Measurements from ENCODE around the gene ALDH1L1. TPM values are rescaled to one million over a fixed set of nuclear protein-coding genes. Genes with fewer than 3 reads are reported as not detected.

Gene ALDH1L1
- total RNA-seq: 100 to 1,000 TPM in 1 of 4 donors, 10 to 100 TPM in 3; 43.5 to 108 (median 69.0) TPM

DNA sequence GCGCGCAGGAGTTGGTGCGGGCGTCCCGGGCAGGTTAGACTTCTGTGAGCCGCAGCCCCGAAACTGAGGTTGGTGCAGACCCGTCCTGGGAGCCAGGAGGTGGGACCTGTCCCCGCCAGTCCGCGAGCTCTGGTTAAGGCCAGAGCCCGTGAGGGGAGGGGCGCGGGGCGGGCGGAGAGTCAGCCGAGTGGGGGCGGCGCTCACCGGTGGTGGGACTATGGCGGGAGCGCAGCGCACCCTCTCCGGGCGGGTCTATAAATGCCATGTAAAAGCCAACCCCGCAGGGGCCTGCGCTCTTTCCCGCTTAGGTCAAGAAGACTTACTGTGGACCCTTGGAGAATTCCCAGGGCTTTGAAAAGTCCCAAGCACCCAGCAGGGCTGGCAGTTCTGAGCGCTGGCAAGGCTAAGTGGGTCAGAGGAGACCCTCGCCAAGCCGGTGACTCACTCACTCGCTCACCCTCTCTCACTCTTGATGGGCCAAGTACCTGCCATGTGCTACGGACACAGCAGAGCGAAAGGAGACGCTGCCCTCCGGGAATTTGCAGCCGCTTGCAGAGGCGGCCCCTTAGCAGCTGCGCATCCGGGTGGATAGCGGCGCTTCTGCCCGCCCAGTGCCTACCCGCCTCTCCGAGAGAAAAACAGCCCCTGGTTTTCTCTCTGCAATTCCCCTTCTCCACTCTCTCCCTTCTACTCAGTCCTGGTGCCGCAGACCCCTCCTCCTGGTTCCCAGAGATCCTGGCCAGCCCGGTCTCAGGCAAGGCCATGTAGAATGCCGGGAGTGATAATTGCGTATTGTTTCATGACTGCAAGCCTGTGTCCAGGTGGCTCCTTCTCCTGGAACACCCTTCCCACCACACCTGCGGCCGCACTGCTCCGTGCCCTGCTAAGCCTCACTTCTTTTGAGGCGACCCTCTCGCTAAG, at the start of gene ALDH1L1:
ALDH1L1 (minus strand) TSS at position 110 of the 921 bp plus-strand sequence. CDS start 19,607 bp downstream, outside the sequence.
- H3K9me3 ChIP-seq: no peaks in the 10 kb centered on the region
- H3K27me3 ChIP-seq: no peaks in the 10 kb centered on the region
- DNase-seq (peak; percentile 94 to 97), ATAC-seq (peak; percentile 86)
- no peaks in the 10 kb centered on the region for H3K36me3 ChIP-seq
- H3K27ac ChIP-seq: peak within 1 kb of the TSS; percentile 99 to 100 (median 100)
- in situ Hi-C loops (cut with MboI; ENCODE audit: low sequenced_read_pairs in 4 of 4): no loop called here
- peaks cover 29 to 49% of the 10 kb centered on the region in 2 donors for H3K4me1 ChIP-seq
- peak; percentile 80 to 83 for TF ChIP-seq POLR2A (IDR thresholded peaks at IDR 0.05)
- TF ChIP-seq, protein P1, sequence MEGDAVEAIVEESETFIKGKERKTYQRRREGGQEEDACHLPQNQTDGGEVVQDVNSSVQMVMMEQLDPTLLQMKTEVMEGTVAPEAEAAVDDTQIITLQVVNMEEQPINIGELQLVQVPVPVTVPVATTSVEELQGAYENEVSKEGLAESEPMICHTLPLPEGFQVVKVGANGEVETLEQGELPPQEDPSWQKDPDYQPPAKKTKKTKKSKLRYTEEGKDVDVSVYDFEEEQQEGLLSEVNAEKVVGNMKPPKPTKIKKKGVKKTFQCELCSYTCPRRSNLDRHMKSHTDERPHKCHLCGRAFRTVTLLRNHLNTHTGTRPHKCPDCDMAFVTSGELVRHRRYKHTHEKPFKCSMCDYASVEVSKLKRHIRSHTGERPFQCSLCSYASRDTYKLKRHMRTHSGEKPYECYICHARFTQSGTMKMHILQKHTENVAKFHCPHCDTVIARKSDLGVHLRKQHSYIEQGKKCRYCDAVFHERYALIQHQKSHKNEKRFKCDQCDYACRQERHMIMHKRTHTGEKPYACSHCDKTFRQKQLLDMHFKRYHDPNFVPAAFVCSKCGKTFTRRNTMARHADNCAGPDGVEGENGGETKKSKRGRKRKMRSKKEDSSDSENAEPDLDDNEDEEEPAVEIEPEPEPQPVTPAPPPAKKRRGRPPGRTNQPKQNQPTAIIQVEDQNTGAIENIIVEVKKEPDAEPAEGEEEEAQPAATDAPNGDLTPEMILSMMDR (IDR thresholded peaks at IDR 0.05 in 4 of 5, conservative IDR thresholded peaks at IDR 0.05 in 1 of 5): peak in 1 of 5 experiments; percentile 14
- peak within 1 kb of the TSS; percentile 77 to 93 (median 88) for H3K4me3 ChIP-seq
- intact Hi-C loops (cut with DNase I; ENCODE audit: low total_unique reads): loop anchor here (1.0 to 5.0 kb wide), 6 partner anchors 18 to 282 kb away; no protein-coding TSS in a partner anchor

DNA sequence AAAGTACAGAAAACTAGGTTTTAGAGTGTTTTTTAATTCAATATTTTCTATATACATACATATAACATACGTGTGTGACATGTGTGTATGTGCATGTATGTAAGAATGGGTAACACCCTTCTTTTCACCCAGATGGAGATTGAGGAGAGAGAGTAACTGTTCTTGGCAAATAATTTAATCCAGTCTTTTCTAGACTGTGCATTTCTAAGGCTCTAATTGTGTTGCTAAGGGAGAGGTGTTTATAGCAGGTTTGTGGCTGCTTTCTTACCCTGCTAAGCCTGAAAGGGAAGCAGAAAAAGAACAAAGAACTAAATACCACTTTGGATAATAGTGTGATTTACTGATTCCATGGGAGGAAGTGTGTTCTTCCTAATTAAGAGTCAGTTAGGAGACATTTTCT, 46.0 kb upstream of the ALDH1L1 start:
- peaks cover 0 to 8% (median 0%) of the 10 kb centered on the region in 3 donors for H3K9me3 ChIP-seq
- no peaks in the 10 kb centered on the region for H3K36me3 ChIP-seq
- H3K4me1 ChIP-seq: no peaks in the 10 kb centered on the region
- ATAC-seq (no peak), DNase-seq (no peak)
- in situ Hi-C loops (cut with MboI; ENCODE audit: low sequenced_read_pairs in 4 of 4) (no loop called here), intact Hi-C loops (cut with DNase I; ENCODE audit: low total_unique reads) (no loop called here)
- TF ChIP-seq, protein P1 (IDR thresholded peaks at IDR 0.05 in 4 of 5, conservative IDR thresholded peaks at IDR 0.05 in 1 of 5): no peak
- no peak for TF ChIP-seq POLR2A (IDR thresholded peaks at IDR 0.05)
- H3K4me3 ChIP-seq: no peak overlapping the region
- no peak overlapping the region for H3K27ac ChIP-seq
- no peaks in the 10 kb centered on the region for H3K27me3 ChIP-seq

DNA sequence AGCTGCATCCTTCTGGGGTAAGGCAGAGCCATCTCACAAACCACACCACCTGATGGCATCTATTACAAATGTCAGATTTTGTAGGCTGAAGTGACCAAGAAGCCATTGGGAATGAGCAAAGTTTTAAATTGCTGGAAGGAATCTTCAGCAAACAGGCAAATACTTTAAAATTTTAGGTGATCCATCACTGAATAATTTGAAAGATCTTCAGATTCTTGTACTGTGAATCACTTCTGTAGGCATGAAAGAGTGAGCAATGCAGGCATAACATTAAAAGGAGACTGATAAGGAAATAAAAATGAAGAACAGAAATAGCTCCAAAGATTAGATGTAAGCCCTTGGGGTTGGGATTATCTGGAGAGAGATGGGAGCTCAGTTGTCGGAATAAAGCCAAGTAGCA, 36.0 kb upstream of the ALDH1L1 start:
- peaks cover 5 to 6% of the 10 kb centered on the region in 2 donors for H3K4me1 ChIP-seq
- H3K4me3 ChIP-seq: no peak overlapping the region
- H3K36me3 ChIP-seq: no peaks in the 10 kb centered on the region
- H3K27ac ChIP-seq: no peak overlapping the region
- H3K27me3 ChIP-seq: peaks cover 0 to 15% (median 0%) of the 10 kb centered on the region in 3 donors
- intact Hi-C loops (cut with DNase I; ENCODE audit: low total_unique reads) (no loop called here), in situ Hi-C loops (cut with MboI; ENCODE audit: low sequenced_read_pairs in 4 of 4) (no loop called here)
- H3K9me3 ChIP-seq: no peaks in the 10 kb centered on the region
- DNase-seq (no peak), ATAC-seq (no peak)
- TF ChIP-seq, protein P1 (IDR thresholded peaks at IDR 0.05 in 4 of 5, conservative IDR thresholded peaks at IDR 0.05 in 1 of 5): no peak
- TF ChIP-seq POLR2A (IDR thresholded peaks at IDR 0.05): no peak

DNA sequence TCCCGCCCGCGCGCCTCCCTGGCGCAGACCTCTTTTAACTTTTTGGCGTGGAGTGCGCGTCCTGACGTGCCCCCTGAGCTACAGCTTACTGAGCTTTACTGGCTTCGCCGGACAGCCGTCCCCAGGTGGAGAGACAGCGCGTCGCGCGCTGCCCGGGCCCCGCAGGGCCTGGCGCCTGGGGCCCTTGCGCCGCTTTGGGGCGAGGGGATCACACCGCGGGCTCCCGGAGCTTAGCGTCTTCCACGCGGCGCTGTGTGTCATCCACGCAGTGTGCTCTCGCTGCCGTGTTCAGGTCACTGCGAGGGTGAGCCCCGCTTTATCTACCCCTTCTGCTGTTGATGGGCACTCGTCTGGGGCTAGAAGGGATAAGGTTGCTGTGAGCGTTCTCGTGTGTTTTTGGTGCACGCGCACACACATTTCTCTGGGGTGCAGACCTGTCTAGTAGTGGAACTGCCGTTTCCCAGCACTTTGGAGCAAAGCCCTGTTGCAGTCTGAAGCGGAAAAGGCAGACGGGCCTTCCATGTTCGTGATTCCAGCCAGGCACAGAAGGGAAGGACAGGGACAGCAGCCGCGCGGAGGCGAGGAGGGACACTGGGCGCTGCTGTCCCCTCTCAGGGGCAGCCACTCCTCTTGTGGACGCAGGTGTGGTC, 33.1 kb upstream of the ALDH1L1 start:
- H3K27me3 ChIP-seq: peaks cover 0 to 11% (median 0%) of the 10 kb centered on the region in 3 donors
- H3K36me3 ChIP-seq: no peaks in the 10 kb centered on the region
- H3K9me3 ChIP-seq: no peaks in the 10 kb centered on the region
- in situ Hi-C loops (cut with MboI; ENCODE audit: low sequenced_read_pairs in 4 of 4): no loop called here
- H3K27ac ChIP-seq: peak overlapping the region; percentile 8 to 60 (median 36)
- H3K4me3 ChIP-seq: peak overlapping the region; percentile 54 to 84 (median 62)
- intact Hi-C loops (cut with DNase I; ENCODE audit: low total_unique reads): loop anchor here (1.0 to 2.0 kb wide), 3 partner anchors 15 to 79 kb away; partner anchors contain the start of gene ALDH1L1
- TF ChIP-seq POLR2A (IDR thresholded peaks at IDR 0.05): no peak
- TF ChIP-seq, protein P1 (IDR thresholded peaks at IDR 0.05 in 4 of 5, conservative IDR thresholded peaks at IDR 0.05 in 1 of 5): peak in 1 of 5 experiments; percentile 7
- peak; percentile 49 to 66 for ATAC-seq
- DNase-seq: no peak
- peaks cover 14 to 15% of the 10 kb centered on the region in 2 donors for H3K4me1 ChIP-seq
